T-helper 1 cell treated with Interleukin-12 subunit alpha and Interleukin-12 subunit beta and Interleukin-4 antibody, amounts not matched to agents 30 μg/mL and 1 μg/mL, for 36 hours (primary cell): ENCODE results near the gene MCM8.

Experiments used
- H3K27ac Mint-ChIP-seq: one replicate; pipeline ENCODE4 v1.8.0; 2021; ENCODE audit warnings: mild to moderate bottlenecking, mixed read lengths
- H3K27me3 Mint-ChIP-seq: one replicate; pipeline ENCODE4 v1.8.0; 2021; ENCODE audit warnings: low read depth, mixed read lengths
- H3K36me3 Mint-ChIP-seq: one replicate; pipeline ENCODE4 v1.8.0; 2021; ENCODE audit warnings: low read depth, mixed read lengths
- H3K4me1 Mint-ChIP-seq: one replicate; pipeline ENCODE4 v1.8.0; 2021; ENCODE audit warnings: low read depth, mixed read lengths
- H3K4me3 Mint-ChIP-seq: one replicate; pipeline ENCODE4 v1.8.0; 2021; ENCODE audit warnings: mild to moderate bottlenecking, moderate library complexity, mixed read lengths
- H3K9me3 Mint-ChIP-seq: one replicate; pipeline ENCODE4 v1.8.0; 2021; ENCODE audit warnings: mixed read lengths

Gene MCM8

DNA sequence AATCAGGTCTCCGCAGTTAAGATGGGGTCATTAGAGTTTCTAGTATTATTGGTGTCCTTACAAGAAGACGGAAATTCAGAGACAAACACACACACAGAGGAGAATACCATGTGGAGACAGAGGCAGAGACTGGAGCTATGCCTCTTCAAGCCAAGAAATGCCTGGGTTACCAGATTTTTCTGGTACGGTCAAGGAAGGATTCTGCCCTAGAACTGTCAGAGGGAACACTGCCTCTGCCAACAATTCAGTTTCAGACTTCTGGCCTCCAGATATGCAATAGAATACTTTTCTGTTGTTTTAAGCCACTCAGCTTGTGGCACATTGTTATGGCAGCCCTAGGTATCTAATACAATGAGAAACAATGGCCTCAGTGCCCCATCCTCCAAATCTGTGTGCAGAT is 19.0 kb upstream of the MCM8 start:
- no peak overlapping the region for H3K27ac Mint-ChIP-seq
- no peaks in the 10 kb centered on the region for H3K9me3 Mint-ChIP-seq
- no peaks in the 10 kb centered on the region for H3K4me1 Mint-ChIP-seq
- H3K27me3 Mint-ChIP-seq: peaks cover 13% of the 10 kb centered on the region
- H3K36me3 Mint-ChIP-seq: no peaks in the 10 kb centered on the region
- no peak overlapping the region for H3K4me3 Mint-ChIP-seq

DNA sequence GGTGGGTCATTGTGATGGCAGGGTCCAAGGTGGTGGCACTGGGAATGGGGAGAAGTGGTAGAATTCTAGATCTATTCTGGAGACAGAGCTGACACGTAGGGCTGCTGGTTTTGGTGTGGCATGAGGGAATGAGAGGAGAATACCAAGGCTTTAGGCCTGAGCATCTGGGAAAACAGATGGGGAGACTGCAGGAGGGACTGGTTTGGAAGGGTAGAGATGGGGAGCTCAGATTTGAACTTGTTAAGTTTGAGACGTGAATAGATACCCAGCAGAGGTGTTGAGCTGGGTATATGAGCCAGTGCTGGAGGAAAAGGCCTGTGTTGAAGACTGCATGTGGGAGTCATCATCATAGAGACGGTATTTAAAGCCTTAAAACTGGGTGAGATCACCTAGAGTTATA is 17.7 kb upstream of the MCM8 start:
- H3K4me3 Mint-ChIP-seq: no peak overlapping the region
- H3K4me1 Mint-ChIP-seq: no peaks in the 10 kb centered on the region
- H3K27ac Mint-ChIP-seq: no peak overlapping the region
- peaks cover 1% of the 10 kb centered on the region for H3K36me3 Mint-ChIP-seq
- no peaks in the 10 kb centered on the region for H3K9me3 Mint-ChIP-seq
- H3K27me3 Mint-ChIP-seq: peaks cover 13% of the 10 kb centered on the region

DNA sequence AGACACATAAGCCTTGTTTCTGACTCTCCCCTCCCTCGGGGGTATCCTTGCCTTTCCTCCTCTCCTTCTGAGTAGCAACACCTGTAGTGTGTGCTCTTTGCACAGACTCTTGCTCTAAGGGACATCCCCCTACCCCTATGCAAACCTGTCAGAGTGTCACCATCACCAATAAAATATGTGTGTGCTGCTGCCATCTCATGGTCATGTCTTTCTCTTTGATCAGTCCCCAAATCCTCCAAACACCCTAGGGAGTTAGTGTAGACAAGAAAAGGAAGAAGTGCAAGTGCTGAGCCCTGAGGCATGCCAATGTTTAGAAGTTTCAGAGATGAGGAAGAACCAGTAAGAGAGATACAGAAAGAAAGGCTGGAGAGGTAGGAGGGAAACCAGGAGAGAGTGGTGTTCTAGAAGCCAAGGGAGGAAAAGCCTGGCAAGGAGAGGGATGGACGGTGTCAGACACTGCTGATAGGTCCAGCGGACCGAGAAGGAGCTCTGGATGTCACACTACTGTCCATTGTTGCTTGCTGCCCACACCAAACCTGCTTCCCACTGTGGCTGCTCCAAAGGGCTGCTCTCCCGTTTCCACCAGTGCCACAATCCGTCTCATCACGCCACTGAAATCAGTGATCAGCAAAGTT is 16.5 kb upstream of the MCM8 start:
- Mint-ChIP-seq H3K9me3 (no peaks in the 10 kb centered on the region), H3K4me1 (no peaks in the 10 kb centered on the region), H3K27ac (no peak overlapping the region), H3K36me3 (peaks cover 5% of the 10 kb centered on the region), H3K27me3 (peaks cover 10% of the 10 kb centered on the region), H3K4me3 (no peak overlapping the region)

DNA sequence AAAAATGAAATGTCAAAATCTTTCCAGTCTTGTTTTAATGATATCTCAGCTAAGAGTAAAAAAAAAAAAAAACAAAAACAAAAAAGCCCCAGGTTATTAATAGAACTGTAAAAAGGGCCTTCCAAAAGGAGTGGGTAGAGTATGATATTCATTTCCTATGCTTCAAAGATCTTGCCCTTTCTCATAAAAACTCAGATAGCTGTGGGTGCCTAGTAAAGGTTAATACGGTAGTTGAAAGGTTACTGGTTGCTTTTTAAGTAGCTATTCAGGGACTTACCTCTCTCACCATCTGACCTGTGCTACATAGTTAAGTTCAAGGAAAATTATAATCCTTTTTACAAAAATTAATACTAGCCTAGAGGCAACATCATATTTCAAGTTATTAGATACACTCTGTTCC is 15.1 kb upstream of the MCM8 start:
- Mint-ChIP-seq H3K4me1 (no peaks in the 10 kb centered on the region), H3K27me3 (peaks cover 4% of the 10 kb centered on the region), H3K4me3 (no peak overlapping the region), H3K9me3 (no peaks in the 10 kb centered on the region), H3K27ac (no peak overlapping the region), H3K36me3 (peaks cover 9% of the 10 kb centered on the region)

DNA sequence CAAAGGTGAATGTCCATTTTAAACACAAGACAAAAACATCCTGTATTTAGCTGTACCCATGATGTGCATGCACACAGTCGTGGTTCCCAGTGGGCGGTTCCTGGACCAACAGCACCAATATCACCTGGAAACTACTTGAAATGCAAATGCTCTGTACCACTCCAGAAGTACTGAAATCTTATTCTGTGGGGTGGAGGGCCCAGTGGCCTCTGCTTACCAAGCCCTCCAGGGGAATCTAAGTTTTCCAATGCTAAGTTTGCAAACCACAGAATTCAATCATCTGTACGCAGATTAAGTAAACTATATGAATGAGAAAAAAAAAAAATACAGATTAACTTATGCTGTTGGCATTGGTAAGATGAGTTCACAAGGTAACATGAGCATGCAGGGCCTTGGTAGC is 14.2 kb upstream of the MCM8 start:
- Mint-ChIP-seq H3K4me1 (no peaks in the 10 kb centered on the region), H3K9me3 (no peaks in the 10 kb centered on the region), H3K27ac (no peak overlapping the region), H3K27me3 (peaks cover 4% of the 10 kb centered on the region), H3K4me3 (no peak overlapping the region), H3K36me3 (peaks cover 9% of the 10 kb centered on the region)

DNA sequence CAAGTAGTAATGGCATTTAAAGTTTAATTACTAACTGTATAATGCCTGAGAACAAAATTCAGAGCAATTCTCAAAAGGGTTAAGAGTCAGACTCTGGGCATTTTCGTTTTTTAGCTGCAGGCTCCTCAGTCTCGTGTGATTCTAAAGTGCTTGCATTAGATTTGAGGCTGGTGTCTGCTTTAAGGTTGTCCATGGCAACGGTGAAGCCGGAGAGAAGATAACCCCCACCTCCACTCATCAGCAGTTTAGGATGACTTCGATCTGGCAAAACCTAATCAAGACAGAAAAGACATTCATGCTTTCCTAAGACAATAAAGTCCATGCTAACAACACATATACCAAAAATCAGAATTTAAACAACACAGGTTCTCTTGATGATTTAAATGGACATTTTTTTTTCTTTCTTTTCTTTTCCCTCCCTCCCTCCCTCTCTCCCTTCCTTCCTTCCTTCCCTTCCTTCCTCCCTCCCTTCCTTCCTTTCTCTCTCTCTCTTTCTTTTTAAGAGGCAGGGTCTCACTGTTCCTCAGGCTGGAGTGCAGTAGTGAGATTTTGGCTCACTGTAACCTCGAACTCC is 11.9 kb upstream of the MCM8 start:
- no peak overlapping the region for H3K4me3 Mint-ChIP-seq
- no peaks in the 10 kb centered on the region for H3K4me1 Mint-ChIP-seq
- H3K27ac Mint-ChIP-seq: no peak overlapping the region
- peaks cover 4% of the 10 kb centered on the region for H3K27me3 Mint-ChIP-seq
- peaks cover 23% of the 10 kb centered on the region for H3K36me3 Mint-ChIP-seq
- no peaks in the 10 kb centered on the region for H3K9me3 Mint-ChIP-seq

DNA sequence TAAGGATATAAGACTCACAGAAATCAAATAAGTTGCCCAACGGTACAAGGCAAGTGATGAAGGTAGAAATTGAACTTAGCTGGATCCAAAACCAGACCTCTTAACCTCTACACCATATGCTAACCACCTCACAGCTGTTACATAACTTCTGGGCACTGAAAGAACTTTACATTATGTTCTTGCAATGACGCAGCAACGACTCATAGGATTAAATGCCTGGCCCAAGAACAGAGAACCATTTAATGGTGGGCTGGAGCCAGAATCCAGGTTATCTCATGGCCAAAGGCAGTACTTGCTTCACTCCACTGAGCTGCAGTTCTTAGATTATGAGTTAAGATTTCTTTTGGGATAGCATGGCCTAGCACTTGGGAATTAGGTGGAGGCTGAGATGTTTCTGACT is 4.5 kb upstream of the MCM8 start:
- Mint-ChIP-seq H3K27me3 (peaks cover 3% of the 10 kb centered on the region), H3K4me3 (no peak overlapping the region), H3K36me3 (peaks cover 41% of the 10 kb centered on the region), H3K27ac (no peak overlapping the region), H3K4me1 (peaks cover 25% of the 10 kb centered on the region), H3K9me3 (no peaks in the 10 kb centered on the region)

DNA sequence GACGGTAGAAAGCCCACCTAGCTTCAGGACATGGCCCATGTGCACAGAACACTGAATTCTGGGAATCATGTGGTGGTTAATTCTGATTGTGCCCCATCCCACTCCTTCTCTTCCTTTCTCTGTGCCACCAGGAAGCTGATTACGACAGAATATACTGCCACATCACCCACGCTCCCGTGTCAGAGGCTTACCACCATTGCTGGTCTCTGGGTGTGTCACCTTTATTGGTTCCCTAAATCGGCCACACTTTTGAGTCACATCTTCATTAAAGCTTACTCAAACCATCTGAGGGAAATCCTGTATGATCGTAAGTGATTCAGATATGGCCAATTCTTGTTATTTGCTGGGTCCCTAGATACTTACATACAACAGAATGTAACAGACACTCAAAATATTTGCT is 3.2 kb upstream of the MCM8 start:
- Mint-ChIP-seq H3K27me3 (peaks cover 3% of the 10 kb centered on the region), H3K9me3 (no peaks in the 10 kb centered on the region), H3K4me3 (peak overlapping the region; percentile 7), H3K27ac (peak overlapping the region; percentile 32), H3K36me3 (peaks cover 37% of the 10 kb centered on the region), H3K4me1 (peaks cover 32% of the 10 kb centered on the region)

DNA sequence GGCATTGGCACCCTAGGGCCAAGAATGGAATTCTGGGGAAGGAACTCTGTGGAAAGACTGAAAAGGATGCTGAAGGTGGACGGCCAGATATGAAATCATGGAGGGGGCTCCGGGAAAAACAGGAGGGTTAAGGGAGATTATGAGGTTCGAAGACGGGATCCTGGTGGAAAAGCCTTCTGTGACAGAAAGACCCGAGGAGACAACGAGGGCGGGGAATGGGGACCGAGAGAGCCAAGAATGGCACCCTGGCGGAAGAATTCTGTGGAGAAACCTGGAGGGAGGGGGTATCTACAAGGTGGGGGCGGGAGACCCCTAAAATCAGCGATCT is 545 bp upstream of the MCM8 start:
- Mint-ChIP-seq H3K4me1 (peaks cover 34% of the 10 kb centered on the region), H3K4me3 (peak overlapping the region; percentile 94), H3K36me3 (peaks cover 31% of the 10 kb centered on the region), H3K27ac (peak overlapping the region; percentile 96), H3K9me3 (no peaks in the 10 kb centered on the region), H3K27me3 (peaks cover 3% of the 10 kb centered on the region)

DNA sequence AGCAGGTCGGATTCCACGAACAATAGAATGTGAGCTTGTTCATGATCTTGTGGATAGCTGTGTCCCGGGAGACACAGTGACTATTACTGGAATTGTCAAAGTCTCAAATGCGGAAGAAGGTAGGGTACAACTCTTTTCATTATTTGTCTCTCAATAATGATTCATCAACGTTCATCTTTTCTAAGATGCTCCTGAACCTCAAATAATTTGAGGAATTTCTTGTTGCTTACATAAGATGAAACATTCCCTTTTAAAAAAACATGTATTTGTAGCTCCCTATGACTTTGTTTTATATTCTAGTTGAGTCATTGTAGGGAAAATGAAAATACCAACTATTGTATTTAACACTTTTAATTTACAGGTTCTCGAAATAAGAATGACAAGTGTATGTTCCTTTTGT is 17.0 kb downstream of the MCM8 start:
- Mint-ChIP-seq H3K27ac (no peak overlapping the region), H3K4me1 (peaks cover 5% of the 10 kb centered on the region), H3K36me3 (peaks cover 24% of the 10 kb centered on the region), H3K27me3 (no peaks in the 10 kb centered on the region), H3K4me3 (no peak overlapping the region), H3K9me3 (no peaks in the 10 kb centered on the region)

DNA sequence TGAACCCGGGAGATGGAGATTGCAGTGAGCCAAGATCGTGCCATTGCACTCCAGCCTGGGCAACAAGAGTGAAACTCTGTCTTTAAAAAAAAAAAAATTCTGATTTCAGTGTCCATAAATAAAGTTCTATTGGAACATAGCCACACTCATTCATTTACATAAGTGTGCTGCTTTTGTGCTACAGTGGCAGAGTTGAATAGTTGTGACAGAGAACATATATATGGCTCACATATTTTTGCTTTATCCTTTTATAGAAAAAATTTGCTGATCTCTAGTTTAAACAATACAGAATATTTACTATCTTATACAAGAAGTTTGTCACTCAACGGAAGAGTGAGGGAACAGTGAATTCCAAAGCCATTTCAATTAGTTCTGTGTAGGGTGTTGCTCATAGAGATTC is 18.0 kb downstream of the MCM8 start:
- peaks cover 22% of the 10 kb centered on the region for H3K36me3 Mint-ChIP-seq
- H3K9me3 Mint-ChIP-seq: no peaks in the 10 kb centered on the region
- peaks cover 2% of the 10 kb centered on the region for H3K4me1 Mint-ChIP-seq

DNA sequence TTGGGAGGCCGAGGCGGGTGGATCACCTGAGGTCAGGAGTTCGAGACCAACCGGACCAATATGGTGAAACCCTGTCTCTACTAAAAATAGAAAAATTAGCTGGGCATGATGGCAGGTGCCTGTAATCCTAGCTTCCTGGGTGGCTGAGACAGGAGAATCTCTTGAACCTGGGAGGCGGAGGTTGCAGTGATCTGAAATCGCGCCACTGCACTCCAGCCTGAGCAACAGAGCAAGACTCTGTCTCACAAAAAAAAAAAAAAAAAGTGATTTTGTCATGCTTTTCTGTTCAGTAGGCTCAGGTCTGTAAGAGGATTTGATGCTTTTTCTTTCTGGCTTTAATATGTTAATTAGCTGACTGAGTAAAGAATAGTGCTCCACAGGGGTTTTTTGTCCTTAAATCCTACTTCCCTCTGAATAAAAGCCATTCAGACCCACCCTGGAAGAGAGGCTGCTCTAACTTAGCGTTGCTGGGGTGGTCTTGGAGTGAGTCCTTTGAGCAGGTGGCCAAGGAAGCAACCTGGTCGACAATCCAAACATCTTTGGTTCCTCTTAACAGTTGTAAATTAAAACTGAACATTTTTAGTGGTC is 19.0 kb downstream of the MCM8 start:
- Mint-ChIP-seq H3K9me3 (no peaks in the 10 kb centered on the region), H3K4me3 (no peak overlapping the region), H3K4me1 (peaks cover 1% of the 10 kb centered on the region), H3K27me3 (no peaks in the 10 kb centered on the region), H3K27ac (no peak overlapping the region), H3K36me3 (peaks cover 21% of the 10 kb centered on the region)

More for the DNA sequence above, 18.0 kb downstream of the MCM8 start:
- Mint-ChIP-seq H3K4me3 (no peak overlapping the region), H3K27me3 (no peaks in the 10 kb centered on the region), H3K27ac (no peak overlapping the region)

DNA sequence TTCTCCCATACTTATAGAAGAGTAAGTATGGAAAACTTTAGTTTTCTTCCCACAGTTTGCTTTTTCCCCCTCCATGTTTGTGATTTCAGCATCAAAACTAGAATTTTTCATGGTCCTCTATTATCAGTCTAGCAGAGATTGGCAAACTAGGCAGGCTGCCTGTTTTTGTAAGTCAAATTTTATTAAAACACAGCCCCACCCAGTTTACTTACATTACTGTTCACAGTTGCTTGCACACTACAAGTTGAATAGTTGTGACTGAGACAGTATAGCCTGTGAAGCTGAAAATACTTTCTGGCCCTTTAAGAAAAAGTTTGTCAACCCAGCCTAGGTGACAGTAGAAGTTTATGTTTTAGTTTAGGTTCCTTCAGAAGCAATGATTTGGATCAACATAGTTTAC is 19.5 kb downstream of the MCM8 start:
- Mint-ChIP-seq H3K27me3 (no peaks in the 10 kb centered on the region), H3K4me3 (no peak overlapping the region), H3K27ac (no peak overlapping the region), H3K4me1 (no peaks in the 10 kb centered on the region), H3K9me3 (no peaks in the 10 kb centered on the region), H3K36me3 (peaks cover 20% of the 10 kb centered on the region)

DNA sequence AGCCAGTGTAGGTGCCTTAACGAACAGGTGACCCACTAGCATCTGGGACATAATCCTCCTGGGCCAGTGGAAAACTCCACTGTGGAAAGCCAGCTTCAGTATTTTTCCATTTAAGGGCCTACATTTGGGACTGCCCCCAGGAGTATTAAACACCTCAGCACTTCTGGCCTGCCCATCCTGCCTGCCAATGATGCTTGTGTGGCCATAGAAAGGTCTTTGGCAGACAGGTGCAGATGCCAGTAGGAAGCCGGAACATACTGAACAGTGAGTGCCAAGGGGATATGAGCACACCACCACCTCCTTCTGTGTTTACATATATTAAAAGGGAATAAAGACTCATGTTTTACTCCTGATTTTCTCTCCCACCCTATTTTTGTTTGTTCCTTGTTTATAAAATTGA is 19.9 kb downstream of the MCM8 start:
- Mint-ChIP-seq H3K36me3 (peaks cover 16% of the 10 kb centered on the region), H3K4me1 (no peaks in the 10 kb centered on the region), H3K27me3 (no peaks in the 10 kb centered on the region), H3K9me3 (no peaks in the 10 kb centered on the region), H3K4me3 (no peak overlapping the region), H3K27ac (no peak overlapping the region)

DNA sequence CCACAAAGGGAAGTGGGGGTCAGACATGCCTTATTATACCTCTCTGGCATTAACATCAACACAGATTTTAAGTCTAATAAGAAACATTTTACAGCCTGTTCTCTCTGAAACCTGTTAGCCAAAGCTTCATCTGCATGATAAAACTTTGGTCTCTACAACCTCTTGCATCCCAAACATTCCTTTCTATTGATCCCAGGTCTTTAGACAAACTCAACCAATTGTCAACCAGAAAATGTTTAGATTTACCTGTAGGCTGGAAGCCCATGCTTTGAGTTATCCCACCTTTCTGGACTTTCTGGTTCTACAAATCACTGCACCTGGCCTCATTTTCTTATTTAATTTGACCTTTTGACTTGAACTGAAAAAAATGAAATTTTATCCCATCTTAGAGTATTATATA is 20.8 kb downstream of the MCM8 start:
- H3K36me3 Mint-ChIP-seq: peaks cover 9% of the 10 kb centered on the region
- no peak overlapping the region for H3K4me3 Mint-ChIP-seq
- no peaks in the 10 kb centered on the region for H3K27me3 Mint-ChIP-seq
- H3K4me1 Mint-ChIP-seq: no peaks in the 10 kb centered on the region
- H3K27ac Mint-ChIP-seq: no peak overlapping the region
- no peaks in the 10 kb centered on the region for H3K9me3 Mint-ChIP-seq
